HG02943 (cell line): Measurements from ENCODE around the gene DAAM1.

Experiments used
- ATAC-seq: cut with Tn5 transposase; IDR thresholded peaks from one replicate; pipeline ENCODE4 v1.9.1; 2021; ENCODE audit warnings: mild to moderate bottlenecking, low read depth, moderate library complexity; ENCODE audit not compliant: unreplicated experiment

The DAAM1 gene

DNA sequence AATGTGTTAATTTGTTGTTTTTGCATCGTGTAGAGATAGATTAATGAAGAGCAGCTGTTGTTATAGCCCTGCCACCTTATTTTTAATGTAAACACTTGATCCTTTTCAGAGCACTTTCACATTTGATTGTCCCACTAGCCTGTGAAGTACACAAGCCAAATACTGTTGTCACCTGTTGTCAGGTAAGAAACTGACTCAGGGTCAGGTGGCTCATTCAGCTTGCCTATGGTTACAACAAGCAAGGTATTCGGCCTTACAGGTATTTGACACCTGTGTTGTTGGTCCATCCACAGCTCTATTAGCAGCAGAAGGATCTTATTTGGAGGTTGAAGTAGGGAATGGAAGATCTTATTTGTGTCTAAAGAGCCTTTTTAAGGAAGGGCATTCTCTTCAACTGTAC is 167.8 kb downstream of the DAAM1 start:
- peak; percentile 26 for ATAC-seq

DNA sequence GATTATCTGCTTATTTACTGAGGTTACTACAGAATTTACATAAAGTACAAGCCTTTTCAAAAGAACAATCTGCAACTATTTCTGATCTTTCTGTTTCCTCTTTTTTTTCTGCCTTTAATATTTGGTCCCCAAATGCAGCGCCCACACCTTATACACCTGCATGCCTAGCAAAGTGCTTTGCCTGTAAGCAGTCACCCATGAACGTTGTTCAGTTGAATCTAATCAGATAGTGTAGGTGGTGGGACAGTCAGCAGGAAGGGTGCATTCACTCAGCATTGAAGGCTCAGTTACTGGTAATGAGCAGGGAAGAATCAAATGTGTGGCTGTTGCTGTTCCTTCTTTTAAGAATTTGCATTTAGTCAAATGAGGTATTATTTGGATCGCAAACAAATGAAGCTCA is 168.3 kb downstream of the DAAM1 start:
- peak; percentile 69 for ATAC-seq

GRCh38 chr14:59358102-59358501 is 169.6 kb downstream of the DAAM1 start:
- ATAC-seq = no peak

DNA sequence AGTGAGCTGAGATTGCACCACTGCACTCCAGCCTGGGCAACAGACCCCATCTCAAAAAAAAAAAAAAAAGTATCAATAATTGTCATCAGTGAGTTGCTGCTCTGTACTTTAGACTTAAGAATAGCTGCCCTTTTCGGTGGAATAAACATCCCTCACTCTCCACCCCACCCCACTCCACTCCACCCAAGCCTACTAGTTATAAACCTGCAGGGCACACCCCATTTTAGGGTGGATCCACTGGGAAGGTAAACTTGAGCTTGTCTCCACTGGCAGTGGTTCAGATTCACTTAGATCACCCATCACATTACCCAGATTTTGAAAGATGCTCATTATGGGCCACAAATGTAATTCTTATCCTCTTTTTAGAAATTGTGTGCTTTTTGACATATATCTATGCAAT is 170.3 kb downstream of the DAAM1 start:
- no peak for ATAC-seq

DNA sequence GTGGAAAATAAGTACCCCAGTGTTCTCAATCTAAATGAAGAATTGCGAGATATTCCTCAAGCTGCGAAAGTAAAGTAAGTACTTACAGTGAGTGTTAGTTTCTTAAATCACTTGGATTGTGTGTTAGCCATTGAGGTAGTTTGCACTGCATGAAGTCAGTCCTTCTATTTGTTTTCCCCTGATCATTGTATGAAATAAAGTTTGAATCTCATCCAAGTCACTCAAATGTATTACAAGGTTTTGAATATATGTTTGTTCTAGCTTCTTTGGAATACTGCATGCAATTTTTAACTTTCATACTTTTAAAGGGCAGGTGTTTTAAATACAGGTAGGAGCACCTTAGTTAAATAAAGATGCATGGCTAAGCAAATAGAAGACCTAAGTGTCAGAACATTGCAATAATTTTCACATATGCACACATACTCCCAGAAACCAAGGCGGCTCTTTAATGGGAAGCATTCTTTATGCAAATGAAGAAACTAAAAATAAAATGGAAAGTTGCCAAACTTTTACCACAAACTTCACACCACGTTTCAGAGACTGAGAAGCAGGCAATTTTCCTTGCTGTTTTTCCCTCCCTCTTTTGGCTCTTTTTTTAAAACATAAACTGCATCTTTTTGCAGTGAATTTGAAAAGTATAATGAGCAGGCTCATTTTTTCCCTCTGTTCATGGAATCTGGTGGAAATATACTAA is 171.1 kb downstream of the DAAM1 start:
- no peak for ATAC-seq

GRCh38 chr14:59360233-59360632 is 171.8 kb downstream of the DAAM1 start:
- ATAC-seq = no peak

GRCh38 chr14:59360923-59361794 is 172.7 kb downstream of the DAAM1 start:
- ATAC-seq = no peak

DNA sequence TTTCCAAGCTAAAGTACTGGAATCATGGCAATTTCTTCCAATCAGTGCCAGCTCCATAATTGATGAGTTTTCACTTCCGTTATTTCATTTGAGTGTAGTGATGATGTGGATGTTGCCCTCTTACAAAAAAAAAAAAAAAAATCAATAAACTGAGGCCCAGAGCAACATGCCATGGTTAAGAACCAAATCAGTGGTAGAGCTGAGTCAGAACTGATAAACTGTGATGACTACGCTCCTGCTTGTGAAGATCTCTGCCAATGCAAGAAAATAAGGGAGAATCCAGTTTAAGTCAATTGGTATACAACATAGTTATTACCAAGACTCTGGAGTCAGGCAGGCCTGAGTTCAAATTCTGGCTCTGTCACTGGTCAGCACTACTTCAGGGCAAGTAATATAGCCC is 174.0 kb downstream of the DAAM1 start:
- ATAC-seq = no peak

GRCh38 chr14:59363531-59364226 is 175.2 kb downstream of the DAAM1 start:
- ATAC-seq = no peak

- no peak for ATAC-seq
These were observed 181.8 kb downstream of the DAAM1 start for GRCh38 chr14:59370158-59370742.

DNA sequence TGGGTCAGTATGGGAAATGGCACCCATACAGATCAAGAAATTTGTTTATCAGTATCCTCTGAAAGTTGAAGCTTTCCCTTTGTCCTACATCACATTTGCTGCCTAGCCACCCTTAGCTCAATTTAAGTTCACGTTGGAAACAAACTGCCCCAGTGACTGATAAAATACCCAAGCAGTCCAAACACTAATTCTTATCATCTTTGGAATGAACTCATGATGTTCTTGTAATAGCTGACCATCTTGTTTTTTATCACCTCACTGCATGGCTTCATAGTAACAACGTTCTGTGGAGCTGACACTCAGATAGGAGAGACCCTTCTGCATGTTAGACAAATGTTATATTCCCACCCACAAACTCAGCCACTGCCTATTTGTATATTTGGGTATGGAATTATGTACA is 183.3 kb downstream of the DAAM1 start:
- ATAC-seq = no peak

DNA sequence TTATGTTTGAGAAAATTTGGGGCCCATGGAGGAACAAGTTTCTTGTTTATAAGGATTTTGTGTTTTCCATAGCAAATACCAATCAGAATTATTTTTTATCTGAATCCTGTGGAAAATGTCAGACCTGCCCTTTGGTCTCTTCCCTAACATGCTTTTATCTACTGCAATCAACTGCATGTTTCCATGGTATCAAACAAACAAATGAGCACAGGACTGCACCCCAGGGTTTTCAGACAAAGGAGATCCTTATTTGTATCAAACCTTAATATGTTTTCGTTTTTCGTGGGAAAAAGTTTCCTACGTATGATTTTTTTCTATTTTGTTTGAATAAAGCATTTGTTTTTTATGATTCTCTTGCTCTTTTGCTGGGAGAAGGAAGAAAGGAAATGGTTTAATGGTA is 185.6 kb downstream of the DAAM1 start:
- ATAC-seq = no peak

- no peak for ATAC-seq
These were observed 188.2 kb downstream of the DAAM1 start for GRCh38 chr14:59376686-59377085.

GRCh38 chr14:59377491-59377890 is 189.0 kb downstream of the DAAM1 start:
- no peak for ATAC-seq

- ATAC-seq = no peak
These were observed 189.6 kb downstream of the DAAM1 start for GRCh38 chr14:59377991-59378601.

GRCh38 chr14:59389936-59390335 is 201.5 kb downstream of the DAAM1 start:
- ATAC-seq = no peak

DNA sequence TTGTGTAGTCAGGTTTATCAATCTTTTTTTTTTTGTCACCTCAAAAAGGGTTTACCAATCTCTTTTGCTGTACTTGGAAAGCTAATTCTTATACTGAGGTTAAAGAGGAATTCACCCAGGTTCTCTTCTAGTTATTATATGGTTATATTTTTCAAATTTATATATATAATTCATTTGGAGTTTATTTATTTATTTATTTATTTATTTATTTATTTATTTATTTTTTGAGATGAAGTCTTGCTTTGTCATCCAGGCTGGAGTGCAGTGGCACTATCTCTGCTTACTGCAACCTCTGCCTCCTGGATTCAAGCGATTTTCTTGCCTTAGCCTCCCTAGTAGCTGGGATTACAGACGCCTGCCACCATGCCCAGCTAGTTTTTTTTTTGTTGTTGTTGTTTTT is 202.9 kb downstream of the DAAM1 start:
- no peak for ATAC-seq

DNA sequence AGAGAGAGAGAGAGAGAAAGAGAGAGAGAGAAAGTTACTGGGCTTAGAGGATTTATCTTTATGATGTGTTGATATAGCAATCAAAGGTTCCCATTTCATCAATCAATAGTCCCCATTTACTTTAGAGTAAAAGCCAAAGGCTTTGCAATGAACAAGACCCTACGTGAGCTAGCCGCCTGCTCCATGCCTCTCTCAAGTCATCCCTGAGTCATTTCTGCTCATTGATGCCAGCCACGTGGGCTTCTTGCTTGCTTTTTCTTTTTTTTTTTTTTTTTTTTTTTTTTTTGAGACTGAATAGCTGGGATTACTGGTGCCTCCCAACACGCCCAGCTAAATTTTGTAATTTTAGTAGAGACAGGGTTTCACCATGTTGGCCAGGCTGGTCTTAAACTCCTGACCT is 205.8 kb downstream of the DAAM1 start:
- ATAC-seq = no peak

- no peak for ATAC-seq
These were observed 207.2 kb downstream of the DAAM1 start for GRCh38 chr14:59395672-59396071.

DNA sequence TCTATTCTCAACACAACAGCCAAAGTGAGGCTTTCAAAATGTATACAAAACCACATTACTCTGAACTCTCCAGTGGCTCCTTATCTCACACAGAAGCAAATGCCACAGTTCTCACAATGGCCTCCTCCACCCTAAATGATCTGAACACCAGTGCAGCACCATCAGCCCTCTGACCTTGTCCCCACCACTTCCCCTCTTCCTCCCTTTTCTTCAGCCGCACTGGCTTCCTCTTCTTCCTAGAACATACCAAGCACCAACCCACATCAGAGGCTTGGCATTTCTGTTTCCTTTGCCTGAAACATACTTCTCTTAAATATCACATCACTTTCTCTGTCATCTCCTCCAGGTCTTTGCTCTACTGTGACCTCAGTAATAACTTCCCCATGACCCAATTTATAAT is 210.4 kb downstream of the DAAM1 start:
- no peak for ATAC-seq
